ENCODE results near the gene NFIA.

NFIA gene

DNA sequence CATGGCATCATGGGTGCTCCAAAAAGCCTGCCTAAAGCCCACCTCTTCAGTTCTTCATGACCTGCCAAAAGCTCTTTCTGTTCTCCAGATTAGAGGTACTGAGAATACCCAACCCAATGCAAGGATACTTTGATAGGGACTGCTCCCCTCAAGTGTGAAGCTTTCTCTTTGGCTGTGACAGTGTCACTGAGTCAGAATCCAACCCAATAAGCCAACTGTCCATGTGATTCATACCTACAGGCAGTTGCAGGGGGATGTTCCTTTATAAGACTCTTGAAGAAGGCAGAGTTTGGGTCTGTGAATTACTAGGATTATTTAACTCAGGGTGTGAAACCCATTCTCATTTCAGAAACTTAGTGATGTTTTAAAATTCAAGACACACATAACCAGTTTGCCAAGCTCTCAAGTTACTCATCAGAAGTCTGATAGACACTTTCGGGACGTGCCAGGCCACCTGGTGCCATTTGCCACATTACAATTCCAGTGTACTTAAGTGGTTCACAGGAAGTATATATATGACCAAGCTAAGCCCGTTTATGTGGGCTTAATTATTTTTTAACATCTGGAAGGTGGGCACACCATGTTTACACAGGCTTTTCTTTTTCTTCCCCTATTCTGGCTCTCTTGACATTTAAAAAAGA is 265.8 kb downstream of the NFIA start:
- peak; percentile 42 for DNase-seq

DNA sequence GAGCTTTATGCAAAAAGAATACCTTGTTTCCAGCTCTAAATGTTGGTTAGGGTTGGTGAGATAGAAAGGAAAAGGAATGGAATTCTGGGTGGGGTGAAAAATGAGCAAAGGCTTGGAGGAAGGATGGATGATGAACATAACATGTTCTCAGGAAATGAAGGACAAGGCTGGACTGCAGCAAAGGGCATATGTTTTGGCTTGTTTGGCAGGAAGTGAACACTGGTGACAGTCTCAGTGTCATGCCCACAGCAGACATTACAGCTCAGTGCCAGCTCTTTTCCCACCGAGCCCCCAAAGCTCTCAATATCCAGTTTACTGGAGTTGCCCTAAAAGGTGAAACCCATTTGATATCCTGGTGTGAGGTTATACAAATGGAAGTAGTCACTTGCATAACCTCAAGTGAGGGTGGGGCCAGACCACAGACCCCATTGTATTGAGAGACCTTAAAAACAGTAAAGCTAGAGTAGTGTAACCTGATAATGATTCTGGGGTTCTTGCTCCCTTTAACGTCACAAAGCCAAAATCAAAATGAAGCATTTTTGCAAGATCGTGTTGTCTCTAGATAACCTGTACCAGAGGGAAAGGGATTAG is 270.6 kb downstream of the NFIA start:
- DNase-seq = no peak

DNA sequence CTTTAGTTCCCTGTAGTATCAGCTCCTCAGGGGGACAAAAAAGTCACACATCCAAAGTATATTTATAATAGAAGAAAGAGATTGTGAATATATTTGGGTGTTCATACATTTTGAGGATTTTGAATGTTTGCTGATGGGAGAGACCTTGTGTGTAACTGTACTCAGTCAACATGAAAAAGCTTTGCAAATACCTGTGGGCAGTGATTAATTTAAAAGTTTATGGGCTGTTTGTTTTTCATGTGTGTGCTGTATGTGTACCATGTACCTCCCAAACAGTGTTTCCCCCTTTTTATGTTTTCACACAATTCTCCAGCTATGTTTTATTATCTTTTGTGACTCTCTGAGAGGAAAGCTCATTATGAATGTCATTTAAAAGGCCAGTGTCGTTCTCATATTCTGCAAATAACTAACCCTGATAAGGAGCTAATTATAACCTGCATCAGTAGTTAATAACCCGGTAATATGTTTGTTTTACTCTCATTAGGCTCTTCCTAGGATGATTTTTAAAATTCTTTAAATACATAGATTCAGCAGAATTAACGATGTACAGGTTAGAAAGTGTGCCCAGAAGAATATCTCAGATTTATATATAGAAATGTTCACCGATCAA is 271.5 kb downstream of the NFIA start:
- DNase-seq = no peak

DNA sequence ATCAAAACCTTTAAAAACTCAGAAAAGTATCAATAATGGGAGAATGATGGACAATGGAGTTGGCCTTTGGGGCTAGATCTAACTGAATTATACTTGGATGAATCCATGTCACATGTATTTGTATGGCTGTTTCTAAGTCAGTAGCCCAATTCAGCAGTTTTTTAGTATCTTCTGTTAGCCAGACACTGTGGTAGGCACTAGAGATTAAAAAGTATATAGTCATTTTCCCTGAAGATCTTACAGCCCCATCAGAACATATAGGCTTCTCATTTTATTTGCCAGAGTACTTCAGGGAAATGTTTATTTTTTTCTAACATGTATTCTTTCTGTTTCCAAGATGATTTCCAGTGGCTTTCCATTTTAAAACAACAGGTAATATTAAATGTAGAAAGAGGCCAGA is 273.7 kb downstream of the NFIA start:
- no peak for DNase-seq

DNA sequence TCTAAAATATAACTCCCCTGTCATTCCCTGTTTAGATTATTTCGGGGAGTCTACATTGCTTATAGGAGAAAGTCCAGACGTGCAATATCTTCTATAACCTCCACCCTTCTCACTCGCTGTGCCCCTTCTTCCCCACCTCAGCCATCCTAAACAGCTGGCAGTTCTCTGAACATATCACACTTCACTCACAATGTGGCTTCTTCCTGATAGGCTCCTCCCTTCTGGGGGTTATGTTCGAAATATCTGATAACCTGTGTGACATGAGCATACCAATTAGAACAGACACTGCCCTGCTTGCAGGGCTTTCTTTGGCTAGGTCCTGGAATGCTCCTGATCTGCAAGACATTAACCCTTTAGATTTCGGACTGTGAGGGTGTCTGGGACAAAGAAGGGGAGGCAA is 274.6 kb downstream of the NFIA start:
- DNase-seq = no peak

DNA sequence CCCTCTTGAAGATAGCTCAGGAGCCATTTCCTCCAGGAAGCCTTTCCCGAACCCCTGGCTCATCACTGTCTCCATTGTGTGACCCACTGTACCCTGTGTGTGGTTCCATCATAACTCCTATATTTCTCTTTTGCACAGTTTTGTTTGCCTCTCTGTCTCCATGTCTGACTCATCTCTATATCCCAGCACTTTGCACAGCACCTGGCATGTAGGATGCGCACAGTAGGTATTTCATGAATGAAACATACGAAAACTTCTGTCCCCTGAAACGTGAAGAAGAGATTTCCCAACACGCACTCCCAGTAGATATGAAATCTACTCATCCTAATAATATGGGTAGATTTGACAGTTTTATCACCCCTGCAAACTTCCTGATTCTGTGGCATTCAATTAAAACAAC is 275.2 kb downstream of the NFIA start:
- DNase-seq = no peak

DNA sequence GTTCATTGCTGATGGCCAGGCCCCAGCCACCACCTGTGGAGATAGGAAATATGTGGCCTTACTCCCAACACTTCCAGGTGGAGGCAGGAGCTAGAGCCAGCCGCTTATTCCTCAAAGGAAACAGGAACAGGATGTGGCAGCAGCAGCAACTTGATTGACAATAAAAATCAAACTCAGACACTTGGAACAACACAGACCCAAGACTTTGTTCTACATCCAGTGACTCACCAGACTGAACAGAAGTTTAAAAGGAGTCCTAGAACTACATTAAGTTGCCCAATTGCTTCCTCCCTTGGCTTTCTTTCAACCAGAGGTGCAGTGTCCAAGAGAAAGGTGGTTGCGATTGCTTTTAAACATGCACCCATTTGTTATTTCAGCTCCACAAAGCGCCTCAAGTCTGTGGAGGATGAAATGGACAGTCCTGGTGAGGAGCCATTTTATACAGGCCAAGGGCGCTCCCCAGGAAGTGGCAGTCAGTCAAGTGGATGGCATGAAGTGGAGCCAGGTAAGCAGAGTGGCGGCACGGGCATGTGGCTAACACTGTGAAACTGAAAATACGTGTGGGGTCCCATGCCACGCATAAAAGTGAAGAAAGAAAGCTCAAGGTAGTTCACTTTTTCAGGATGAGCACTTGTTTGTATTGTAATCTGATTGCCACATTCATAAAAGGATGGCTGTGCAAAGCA is 276.6 kb downstream of the NFIA start:
- DNase-seq = no peak

DNA sequence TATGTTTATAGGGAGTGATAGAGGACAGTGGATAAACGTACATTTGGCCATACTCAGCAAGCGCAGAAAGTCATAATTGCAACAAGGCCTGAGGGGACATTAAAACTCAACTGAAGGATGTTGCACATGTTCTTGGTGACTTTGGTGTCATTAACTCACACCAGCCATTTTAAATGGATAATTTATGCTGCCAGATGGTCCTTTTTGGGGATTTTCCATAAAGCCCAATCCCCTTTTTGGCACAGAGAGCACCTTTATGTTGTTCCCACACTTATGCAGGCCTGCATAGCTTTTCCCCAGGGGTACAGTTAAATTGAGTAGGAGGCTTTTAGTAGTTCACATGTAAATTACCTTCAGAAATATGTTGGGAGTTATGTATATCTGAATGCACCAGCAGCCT is 279.6 kb downstream of the NFIA start:
- no peak for DNase-seq

DNA sequence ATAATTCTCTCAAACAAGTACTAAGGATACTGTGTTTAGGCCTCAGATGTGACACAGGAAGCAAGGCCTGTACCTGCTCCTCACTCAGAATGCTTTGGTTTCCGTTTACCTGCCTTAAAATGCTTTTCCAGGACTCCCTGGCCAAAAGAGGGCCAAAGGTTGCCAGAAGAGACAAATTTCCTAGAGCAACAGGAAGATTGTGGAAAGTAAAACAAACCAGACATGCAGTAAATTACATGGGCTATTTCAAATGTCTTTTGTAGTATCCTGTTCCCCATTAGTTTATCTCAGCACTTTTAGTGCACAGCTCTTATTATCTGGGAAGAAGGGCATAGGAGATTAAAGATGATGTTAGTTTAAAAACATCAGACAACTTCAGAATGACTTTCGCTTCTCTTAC is 280.0 kb downstream of the NFIA start:
- DNase-seq = no peak

DNA sequence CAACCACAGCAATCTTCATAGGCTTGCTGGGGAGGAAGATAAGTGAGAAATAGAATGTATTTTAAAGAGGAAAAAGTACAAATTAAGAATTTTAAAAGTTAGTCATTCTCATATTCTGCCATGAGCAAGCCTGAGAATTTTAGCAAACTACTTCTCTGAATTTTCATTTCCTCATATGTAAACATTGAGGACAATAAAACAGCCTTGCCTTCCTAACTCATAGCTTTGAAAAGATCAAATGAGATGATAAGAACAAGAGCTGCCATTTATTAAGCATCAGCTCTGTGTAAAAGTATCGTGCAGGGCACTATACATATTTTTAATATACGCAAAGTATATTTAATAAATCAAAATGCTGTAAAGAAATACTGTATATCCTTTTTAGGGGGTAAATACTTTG is 286.0 kb downstream of the NFIA start:
- DNase-seq = no peak

DNA sequence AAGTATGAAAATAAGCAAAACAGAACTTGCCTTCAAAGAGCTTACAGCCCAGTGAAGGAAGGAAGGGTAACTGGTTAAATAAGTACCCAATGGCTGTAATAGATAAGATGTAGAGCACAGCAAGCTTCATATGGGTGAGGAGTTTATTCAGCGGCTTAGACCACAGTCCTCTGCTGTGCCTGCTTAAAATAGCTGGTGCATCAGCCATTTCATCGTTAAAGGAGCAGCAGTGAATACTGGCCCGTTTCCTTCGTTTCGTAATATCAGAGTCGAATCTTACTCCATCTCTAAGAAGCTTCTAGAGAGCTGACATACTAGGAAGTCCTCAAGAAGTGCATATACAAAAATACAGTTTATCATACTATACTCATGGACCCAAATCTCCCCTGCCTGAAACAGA is 286.5 kb downstream of the NFIA start:
- DNase-seq = no peak

DNA sequence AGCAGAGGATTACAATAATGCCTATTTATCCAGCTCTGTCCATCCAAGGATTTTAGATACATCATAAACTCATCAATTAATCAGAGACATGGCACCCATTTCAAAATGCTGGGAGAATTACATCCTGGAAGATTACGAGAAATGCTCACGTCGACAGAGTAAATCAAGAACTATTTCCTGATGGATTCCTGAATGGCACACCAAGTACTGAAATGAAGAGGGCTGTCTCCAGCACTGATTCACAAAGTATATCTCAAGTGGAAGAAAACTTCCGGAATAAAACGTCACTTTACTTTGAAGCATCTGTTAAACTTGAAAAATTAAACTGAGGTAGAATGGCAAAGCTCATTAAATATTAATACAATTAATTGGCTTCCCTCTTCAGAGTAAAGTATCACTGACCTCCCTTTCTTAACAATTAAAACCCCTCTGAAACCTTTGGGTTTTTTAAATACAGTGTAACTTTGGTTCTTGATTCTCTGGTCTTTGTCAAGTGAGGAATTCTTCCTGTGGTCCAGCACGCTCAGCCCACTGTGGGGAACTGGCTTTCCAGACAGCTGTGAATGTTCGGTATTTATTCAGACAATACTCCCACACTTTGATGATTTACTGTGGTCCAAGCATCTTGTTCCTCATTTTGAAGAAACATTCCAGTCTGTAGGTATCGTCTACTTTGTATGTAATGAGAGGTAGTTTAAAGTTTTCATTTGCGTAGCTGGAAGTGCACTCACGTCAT is 288.0 kb downstream of the NFIA start:
- DNase-seq = no peak

DNA sequence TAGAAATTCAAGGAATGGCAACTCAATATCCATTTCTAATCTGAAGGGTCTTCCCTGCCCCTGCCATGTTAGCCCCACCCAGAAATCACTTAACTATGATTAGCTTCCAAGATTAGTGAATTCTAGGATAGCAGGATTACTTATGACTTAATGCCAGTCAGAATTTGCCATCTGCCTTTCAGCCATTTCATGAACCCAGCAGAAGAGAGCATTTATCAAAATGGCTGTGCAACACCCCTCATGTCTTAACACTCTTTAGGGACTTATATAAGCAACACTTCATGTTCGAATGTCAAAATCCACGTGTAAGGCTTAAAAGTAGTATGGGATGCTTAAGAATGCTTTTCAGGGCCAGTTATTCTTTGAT is 288.5 kb downstream of the NFIA start:
- no peak for DNase-seq

DNA sequence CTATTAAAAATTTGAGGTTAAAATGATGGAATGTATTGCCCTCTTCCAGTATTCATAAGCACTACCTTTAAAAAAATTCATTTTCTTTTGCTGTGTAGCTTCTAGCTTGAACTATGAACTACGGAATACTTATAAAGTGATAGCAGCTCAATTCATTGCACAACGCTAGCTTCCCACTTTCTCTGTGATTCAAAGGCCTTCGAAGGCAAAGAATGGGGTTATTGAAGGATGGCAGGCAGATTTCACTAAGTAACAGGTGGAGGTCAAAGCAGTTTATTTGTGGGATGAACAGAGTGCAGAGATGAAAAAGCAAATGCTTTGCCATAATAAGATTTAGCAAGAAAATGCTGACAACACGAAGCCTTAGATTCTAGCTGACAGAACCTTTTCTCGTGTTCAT is 290.6 kb downstream of the NFIA start:
- DNase-seq = no peak

DNA sequence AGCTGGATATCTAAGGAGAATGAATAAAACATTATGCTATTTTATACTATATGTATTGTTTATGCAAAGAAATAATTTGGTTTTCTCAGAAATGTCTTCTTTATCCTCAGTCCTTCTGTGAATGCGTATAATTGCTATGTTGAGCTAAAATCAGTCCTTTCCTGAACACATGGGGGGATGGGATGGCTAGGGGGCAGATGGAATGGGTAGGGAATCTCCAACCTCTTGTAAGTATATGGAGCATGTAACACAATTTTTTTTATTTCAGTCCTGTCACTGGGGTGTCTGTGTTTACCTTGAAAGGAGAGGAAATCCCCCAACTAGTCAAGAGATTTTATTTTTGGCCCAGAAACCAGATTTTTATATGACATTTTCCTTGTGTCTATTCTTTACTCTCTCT is 291.8 kb downstream of the NFIA start:
- no peak for DNase-seq

DNA sequence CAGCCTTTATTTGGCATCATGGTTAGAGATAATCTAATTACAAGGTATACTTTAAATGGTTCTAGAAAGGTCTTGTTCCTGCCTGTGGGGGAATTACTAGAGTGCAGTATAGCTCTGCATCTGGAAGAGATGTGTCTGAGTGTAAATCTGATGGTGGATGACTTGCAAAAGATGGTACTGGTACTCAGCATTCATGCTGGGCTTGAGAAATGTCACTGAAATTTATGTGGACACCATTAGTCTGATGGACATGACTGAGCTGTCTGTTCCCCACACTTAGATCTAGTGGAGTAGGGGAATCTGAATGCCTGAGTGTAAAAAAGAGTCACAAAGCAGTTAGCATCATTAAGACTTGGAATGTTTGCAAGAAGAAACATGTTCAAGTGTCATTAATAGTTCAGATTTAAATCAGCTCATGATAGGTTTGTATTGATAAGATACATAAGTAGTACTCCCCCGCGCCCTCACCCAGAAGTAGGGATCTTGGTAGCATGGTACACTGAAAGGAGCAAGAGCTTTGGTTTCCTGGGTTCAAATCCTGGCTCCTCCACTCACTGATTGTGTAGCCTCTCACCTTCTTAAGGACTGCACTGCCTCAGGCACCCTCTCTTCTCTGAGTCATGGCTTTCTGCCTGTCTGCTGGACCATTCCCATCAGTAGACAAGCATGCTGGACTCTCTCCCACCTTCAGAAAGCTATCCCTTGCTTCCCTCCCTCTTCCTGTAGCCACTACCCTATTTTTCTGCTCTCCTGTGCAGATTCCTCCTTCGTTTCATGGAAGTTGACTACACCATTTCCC is 292.9 kb downstream of the NFIA start:
- DNase-seq = no peak

DNA sequence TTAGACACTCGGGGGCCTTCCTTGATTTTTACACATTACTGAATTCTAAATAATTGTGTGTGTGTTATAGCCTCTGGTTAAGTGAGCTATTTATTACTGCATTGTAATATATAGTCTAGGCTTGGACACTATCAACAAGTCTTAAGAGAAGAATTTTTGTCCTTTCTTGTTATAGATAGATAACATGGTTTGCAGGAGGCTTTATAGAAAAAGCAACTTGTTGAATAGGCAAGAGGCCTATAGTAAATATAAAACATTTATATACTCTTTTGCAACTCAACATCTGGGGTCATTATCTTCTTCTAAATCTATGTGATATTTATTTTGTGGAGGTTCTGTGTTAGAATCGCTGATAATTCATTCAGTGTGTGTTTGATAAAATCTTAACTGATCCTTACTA is 293.8 kb downstream of the NFIA start:
- DNase-seq = no peak

DNA sequence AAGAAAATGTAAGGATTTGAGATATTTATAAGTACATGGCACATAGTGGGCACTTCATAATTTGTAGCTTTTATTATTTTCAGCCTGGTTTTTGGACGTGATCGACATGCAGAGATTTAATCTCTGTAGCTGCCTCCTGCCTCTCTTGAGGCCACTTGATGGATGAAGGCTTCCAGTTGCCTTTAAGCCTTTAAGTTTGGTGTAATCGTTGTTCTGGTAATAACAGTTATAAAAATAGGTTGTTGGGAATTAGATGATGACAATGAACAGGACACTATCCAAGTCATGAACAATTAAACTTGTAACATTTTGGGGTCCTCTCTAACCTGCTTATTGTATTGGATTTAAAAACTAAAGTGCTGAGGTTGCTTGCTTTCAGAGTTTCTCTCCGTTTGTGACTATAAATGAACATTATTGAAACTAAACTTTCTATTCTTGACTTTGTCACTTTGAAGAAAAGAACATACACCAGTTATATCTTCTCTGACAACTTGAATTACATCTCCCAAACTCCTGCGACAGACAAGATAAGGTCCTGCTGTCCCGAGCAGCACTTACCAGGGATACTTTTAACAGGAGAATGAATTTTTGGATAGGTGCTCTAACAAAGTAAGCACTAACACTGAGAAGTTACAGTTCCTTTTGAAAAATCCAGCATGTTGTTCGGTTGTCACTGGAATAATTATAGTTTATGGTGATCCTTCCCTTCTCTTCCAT is 295.0 kb downstream of the NFIA start:
- DNase-seq = no peak

DNA sequence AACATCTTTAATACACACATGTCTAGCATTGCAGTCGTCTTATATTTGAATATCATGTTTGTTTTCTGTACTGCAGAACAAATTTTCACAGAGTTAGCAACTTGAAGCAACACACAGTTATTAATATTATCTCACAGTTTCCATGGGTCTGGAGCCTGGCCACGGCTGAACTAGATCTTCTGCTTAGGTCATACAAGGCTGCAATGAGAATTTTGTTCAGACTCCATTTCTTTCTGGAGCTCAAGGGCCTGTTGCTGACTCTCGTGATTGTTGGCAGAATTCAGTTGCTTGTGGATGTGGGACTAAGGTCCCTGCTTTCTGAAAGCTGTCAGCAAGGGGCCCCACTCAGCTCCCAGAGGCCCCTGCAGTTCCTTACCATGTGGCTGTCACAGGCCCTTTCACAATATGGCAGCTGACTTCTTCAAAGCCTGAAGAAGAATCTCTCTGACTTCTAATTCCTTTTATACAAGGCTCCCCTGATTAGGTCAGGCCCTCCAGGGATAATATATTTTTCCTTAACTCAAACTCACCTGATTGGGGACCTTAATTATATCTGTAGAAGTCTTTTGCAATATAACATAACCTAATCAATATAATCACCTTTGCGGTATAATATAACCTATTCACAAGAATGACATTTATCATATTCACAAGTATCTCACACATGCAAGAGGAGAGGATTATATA is 296.3 kb downstream of the NFIA start:
- DNase-seq = no peak

DNA sequence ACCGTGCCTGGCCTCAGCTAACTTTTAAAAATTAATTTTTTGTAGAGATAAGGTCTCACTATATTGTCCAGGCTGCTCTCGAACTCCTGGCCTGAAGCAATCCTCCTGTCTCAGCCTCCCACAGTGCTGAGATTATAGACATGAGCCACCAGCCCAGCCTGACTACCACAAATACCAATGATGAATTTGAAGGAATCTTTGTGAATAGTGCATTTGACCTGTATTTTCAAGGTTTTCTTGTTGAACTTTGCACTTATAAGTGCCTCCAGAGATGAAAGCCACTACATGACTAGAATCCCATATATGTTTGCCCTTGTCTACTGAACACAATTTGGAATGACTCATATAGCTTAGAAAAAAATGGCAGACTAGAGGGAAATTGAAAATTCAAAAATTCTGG is 297.3 kb downstream of the NFIA start:
- no peak for DNase-seq

DNA sequence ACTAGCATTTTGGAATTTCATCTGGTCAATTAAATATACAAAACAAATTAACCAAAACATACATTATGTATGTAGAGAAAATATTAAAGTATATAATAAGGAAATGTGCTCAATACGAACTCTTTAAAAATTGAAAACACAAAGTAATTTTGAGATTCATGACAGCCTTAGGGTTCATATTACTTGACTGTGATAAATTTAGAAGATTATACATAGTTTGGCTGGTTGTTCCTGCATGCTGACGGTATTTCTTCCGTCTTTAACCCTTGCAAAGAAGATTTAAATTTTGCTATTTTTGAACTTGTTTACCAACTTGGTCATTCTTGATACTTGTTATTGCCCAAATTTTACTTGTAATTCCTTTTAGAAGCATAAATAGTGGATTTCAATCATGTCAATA is 298.2 kb downstream of the NFIA start:
- no peak for DNase-seq

DNA sequence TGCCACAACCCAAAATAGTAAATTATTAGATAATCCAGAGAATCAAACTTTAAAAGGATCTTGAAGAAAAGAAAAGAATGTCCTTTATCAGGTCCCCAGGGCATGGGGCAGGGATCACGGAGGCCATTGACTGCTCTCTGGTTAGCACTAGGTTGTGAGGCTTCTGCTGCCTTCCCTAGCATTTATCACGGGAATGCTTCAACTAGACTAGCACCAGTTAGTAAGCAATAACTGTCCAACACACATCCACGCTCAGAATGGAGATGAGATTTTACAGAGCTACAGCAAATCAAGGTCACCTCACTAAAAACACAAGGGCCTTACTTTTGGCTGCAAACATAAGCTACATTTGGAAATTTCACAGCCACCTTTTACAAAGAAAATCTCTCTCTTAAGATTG is 304.0 kb downstream of the NFIA start:
- no peak for DNase-seq
